Measurements from ENCODE around the gene LYZL1.

- TF ChIP-seq SPI1 (IDR thresholded peaks at IDR 0.05; ENCODE audit: low read depth, low read length) (no peak), POLR2A (IDR thresholded peaks at IDR 0.05; ENCODE audit: low read depth, low read length) (no peak), POLR2AphosphoS5 (IDR thresholded peaks at IDR 0.05; ENCODE audit: low read depth, low read length) (no peak), TAF1 (IDR thresholded peaks at IDR 0.05; ENCODE audit: low read depth, low read length) (no peak)
These were observed 38.8 kb upstream of the LYZL1 start for GRCh38 chr10:29250066-29250465.

Data from GM12891 (cell line).